A549 (cell line): ENCODE results near the gene NKRF. TPM values are rescaled to one million over a fixed set of nuclear protein-coding genes. Genes with fewer than 3 reads are reported as not detected.

Experiments used
- ATAC-seq, 2 experiments: fragments of 200-7000 bp in 1 of 2; fragments of >200 bp in 1 of 2; cut with Nextera tagmentation in 1 of 2; cut with Tn5 transposase in 1 of 2; 3 replicates each; pipeline versions ENCODE4 v1.8.0 to v1.9.1; 2018 to 2020; ENCODE audit warnings: mild to moderate bottlenecking in 1 of 2, moderate library complexity in 1 of 2
- CTCF ChIA-PET: fragments of 300-600 bp; sonication (Branson Sonifier 250); formaldehyde crosslinking; extraction: SDS; loops from one replicate; lab custom pipeline; 2021; ENCODE audit warnings: antibody characterized with exemption, inconsistent platforms; lab: Yijun Ruan, JAX
- POLR2A ChIA-PET: fragments of 350-600 bp; formaldehyde crosslinking; extraction: SDS; loops from one replicate; lab custom pipeline; 2021; ENCODE audit warnings: antibody characterized with exemption, inconsistent platforms; lab: Yijun Ruan, JAX
- DNase-seq, 2 experiments: peaks; one replicate each; pipeline versions ENCODE4 v3.0.0 to v3.0.0-alpha.2; 2011 to 2016; ENCODE audit warnings: low read depth in 1 of 2, low spot score in 1 of 2
- FAIRE-seq: peaks from 2 replicates; lab custom pipeline; 2011; peaks lifted over from hg19 to GRCh38; lab: Jason Lieb, UNC
- H3K27ac ChIP-seq, 2 experiments: fragments of >200 bp; sonication (Bioruptor Twin); formaldehyde crosslinking; 3 replicates each; pipeline ENCODE4 v1.5.1; 2016 to 2017
- H3K4me1 ChIP-seq: fragments of >200 bp; sonication (Bioruptor Twin); formaldehyde crosslinking; 3 replicates; pipeline ENCODE4 v1.6.1; 2016
- H3K4me2 ChIP-seq: fragments of >200 bp; sonication (Bioruptor Twin); formaldehyde crosslinking; 3 replicates; pipeline ENCODE4 v1.6.1; 2016
- H3K4me3 ChIP-seq: fragments of >200 bp; sonication (Bioruptor Twin); formaldehyde crosslinking; 3 replicates; pipeline ENCODE4 v1.5.1; 2016
- H3K9me3 ChIP-seq: fragments of >200 bp; sonication (Bioruptor Twin); formaldehyde crosslinking; 3 replicates; pipeline ENCODE4 v1.6.1; 2016
- BCL3 ChIP-seq: fragments of >200 bp; sonication (Bioruptor Twin); formaldehyde crosslinking; IDR thresholded peaks from 3 replicates; pipeline ENCODE4 v1.6.1; 2016
- CHD2 ChIP-seq: fragments of 150-350 bp; IDR thresholded peaks from 2 replicates; pipeline ENCODE4 v1.6.1; 2014; ENCODE audit warnings: low read length; ENCODE audit not compliant: partially characterized antibody
- E2F6 ChIP-seq: IDR thresholded peaks from 2 replicates; pipeline ENCODE4 v1.6.1; 2012; ENCODE audit warnings: low read depth, borderline replicate concordance
- FOXS1 ChIP-seq: fragments of 250-450 bp; sonication (Bioruptor Pico); IDR thresholded peaks from 2 replicates; pipeline ENCODE4 v1.5.0; 2020; ENCODE audit warnings: mild to moderate bottlenecking, moderate library complexity
- JUN ChIP-seq, 2 experiments: fragments of >200 bp; sonication (Bioruptor Twin); formaldehyde crosslinking; IDR thresholded peaks; 2 replicates in 1 of 2; 3 replicates in 1 of 2; pipeline ENCODE4 v1.6.1; 2016 to 2017
- KDM1A ChIP-seq: fragments of 200-600 bp; sonication (generic); IDR thresholded peaks from 2 replicates; pipeline ENCODE4 v1.6.1; 2016; ENCODE audit warnings: low read depth, mild to moderate bottlenecking
- KDM5A ChIP-seq: fragments of 200-600 bp; sonication (generic); IDR thresholded peaks from 2 replicates; pipeline ENCODE4 v1.6.1; 2016; ENCODE audit warnings: antibody characterized with exemption, mild to moderate bottlenecking
- MYC ChIP-seq: IDR thresholded peaks from 2 replicates; pipeline ENCODE4 v1.6.1; 2012; ENCODE audit warnings: mild to moderate bottlenecking, inconsistent platforms, low read length, improper control_type of control experiment, borderline replicate concordance
- NR3C1 ChIP-seq: fragments of >200 bp; sonication (Bioruptor Twin); formaldehyde crosslinking; IDR thresholded peaks from 3 replicates; pipeline ENCODE4 v1.6.1; 2017
- PHF8 ChIP-seq: fragments of 200-600 bp; sonication (generic); IDR thresholded peaks from 2 replicates; pipeline ENCODE4 v1.6.1; 2016; ENCODE audit warnings: low read depth, mild to moderate bottlenecking, antibody characterized with exemption, moderate library complexity, borderline replicate concordance
- POLR2A ChIP-seq: IDR thresholded peaks from 2 replicates; pipeline ENCODE4 v1.6.1; 2012; ENCODE audit warnings: mild to moderate bottlenecking, low read length
- REST ChIP-seq: fragments of 200-600 bp; sonication (generic); IDR thresholded peaks from 2 replicates; pipeline ENCODE4 v1.6.1; 2016; ENCODE audit warnings: antibody characterized with exemption, mild to moderate bottlenecking, moderate library complexity
- RFX5 ChIP-seq: fragments of 450-650 bp; IDR thresholded peaks from 2 replicates; pipeline ENCODE4 v1.7.1; 2014; ENCODE audit warnings: antibody characterized with exemption, mild to moderate bottlenecking, moderate library complexity
- ZFP36 ChIP-seq: fragments of 450-650 bp; IDR thresholded peaks from 2 replicates; pipeline ENCODE4 v1.6.1; 2014; ENCODE audit warnings: borderline replicate concordance; ENCODE audit not compliant: partially characterized antibody
- WGBS: methylation state at CpG from one replicate; pipeline ENCODE4 v1.1.6; 2017; ENCODE audit errors: missing lambda C conversion rate; 5-methylcytosine and 5-hydroxymethylcytosine counted together
- polyA minus RNA-seq: library from RNA; depleted of rRNA, polyadenylated mRNA; stranded (reverse); fragments of >200 nt; gene quantifications from 2 replicates; pipeline ENCODE4 v1.2.3, GENCODE V29; 2011; rRNA and poly(A)+ RNA removed
- polyA plus RNA-seq, 4 experiments: library from polyadenylated mRNA; depleted of rRNA in 3 of 4; stranded (reverse); fragments of >200 nt; fragmentation: RNase III in 1 of 4; extraction: RNeasy Plus Mini Kit Qiagen cat#74134 plus additional on column Dnase treatment in 1 of 4; gene quantifications; 2 replicates in 3 of 4; 3 replicates in 1 of 4; pipeline ENCODE4 v1.2.3, GENCODE V29; 2011 to 2017
- TF ChIP-seq, protein P1 (sequence below): IDR thresholded peaks from 2 replicates; pipeline ENCODE4 v1.6.1; 2012
- TF ChIP-seq, protein P2 (sequence below): fragments of 250-450 bp; sonication (Bioruptor Pico); IDR thresholded peaks from 2 replicates; pipeline ENCODE4 v1.5.0; 2020; ENCODE audit warnings: low read depth, mild to moderate bottlenecking, moderate library complexity
- TF ChIP-seq, protein P3 (sequence below): fragments of 250-450 bp; sonication (Bioruptor Pico); IDR thresholded peaks from 2 replicates; pipeline ENCODE4 v1.5.0; 2021; ENCODE audit warnings: mild to moderate bottlenecking, moderate library complexity, borderline replicate concordance

Gene NKRF
- 14.2 and 16.2 TPM in 2 replicates for polyA plus RNA-seq (2011; rRNA removed)
- 4.9 and 5.7 TPM in 2 replicates for polyA plus RNA-seq (2012; cell fraction: cytosol; rRNA removed)
- 6.3 and 8.9 TPM in 2 replicates for polyA plus RNA-seq (2012; cell fraction: nucleus; rRNA removed)
- 13.8 to 14.7 TPM (median 14.3 TPM) in 3 replicates for polyA plus RNA-seq (2017; fragmentation: RNase III; extraction: RNeasy Plus Mini Kit Qiagen cat#74134 plus additional on column Dnase treatment)
- polyA minus RNA-seq: 6.7 and 8.2 TPM in 2 replicates

DNA sequence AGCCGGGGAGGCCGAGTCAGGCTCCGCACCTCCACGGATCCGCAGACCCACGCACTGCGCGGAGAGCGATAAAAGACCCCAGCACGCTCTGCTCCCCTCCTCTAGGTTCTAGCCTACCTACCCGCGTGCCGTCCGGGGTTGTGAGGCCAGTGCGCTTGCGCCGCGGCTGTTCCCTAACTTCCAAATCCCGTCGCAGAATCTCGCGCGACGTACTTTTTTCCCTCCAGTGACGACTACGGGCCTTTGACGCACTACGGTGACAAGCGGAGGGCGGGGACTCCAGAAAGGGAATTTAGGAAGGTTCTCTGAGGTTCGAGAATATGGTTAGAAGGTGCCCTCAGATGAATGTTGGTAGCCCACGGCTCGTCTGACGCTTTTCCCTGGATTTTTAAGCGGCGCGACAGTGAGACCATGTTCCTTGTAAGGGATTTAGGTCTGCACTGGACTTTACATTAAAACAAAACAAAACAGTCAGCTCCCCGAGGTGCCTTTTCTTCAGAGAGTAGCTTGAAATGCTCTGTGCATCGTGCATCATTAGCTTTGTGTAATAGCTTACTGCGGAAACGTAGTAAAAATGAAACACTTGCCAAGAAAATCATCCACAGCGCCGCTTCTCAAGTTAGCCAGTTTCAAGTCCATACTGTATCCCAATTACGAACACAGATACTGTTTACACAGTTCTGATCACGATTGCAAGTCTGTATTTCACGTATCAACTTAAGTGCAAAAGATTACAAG, at the start of gene NKRF:
Gene NKRF (minus strand): TSS at position 145 of the 738 bp plus-strand sequence.
- peak within 1 kb of the TSS; percentile 95 for H3K4me3 ChIP-seq
- peak; percentile 83 to 94 for DNase-seq
- POLR2A ChIA-PET: interaction anchor here (0.6 to 2.3 kb wide), 5 partner anchors 32 to 185 kb away, joined by 3 to 17 read pairs (median 4); partner anchors contain the start of genes RPL39, SLC25A5, STEEP1 and UBE2A
- H3K9me3 ChIP-seq: no peaks in the 10 kb centered on the region
- peak; percentile 82 for TF ChIP-seq POLR2A
- TF ChIP-seq JUN (IDR thresholded peaks at IDR 0.05): peak; percentile 62 to 87; a peak in 4 of 5 replicates
- TF ChIP-seq CHD2: peak; percentile 94
- TF ChIP-seq, protein P1, sequence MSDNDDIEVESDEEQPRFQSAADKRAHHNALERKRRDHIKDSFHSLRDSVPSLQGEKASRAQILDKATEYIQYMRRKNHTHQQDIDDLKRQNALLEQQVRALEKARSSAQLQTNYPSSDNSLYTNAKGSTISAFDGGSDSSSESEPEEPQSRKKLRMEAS: peak; percentile 88
- peak; percentile 73; the same call in 1 of the 2 replicates for TF ChIP-seq MYC
- TF ChIP-seq KDM5A: no peak
- no peak for TF ChIP-seq KDM1A
- TF ChIP-seq BCL3: 0 out of 3 replicates have a peak, but pooled peaks have one; percentile 51
- TF ChIP-seq, protein P2, sequence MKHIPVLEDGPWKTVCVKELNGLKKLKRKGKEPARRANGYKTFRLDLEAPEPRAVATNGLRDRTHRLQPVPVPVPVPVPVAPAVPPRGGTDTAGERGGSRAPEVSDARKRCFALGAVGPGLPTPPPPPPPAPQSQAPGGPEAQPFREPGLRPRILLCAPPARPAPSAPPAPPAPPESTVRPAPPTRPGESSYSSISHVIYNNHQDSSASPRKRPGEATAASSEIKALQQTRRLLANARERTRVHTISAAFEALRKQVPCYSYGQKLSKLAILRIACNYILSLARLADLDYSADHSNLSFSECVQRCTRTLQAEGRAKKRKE (CRISPR knock-in tag): no peak
- TF ChIP-seq REST: peak; percentile 92
- no peak for TF ChIP-seq ZFP36
- no peak for TF ChIP-seq NR3C1
- peak; percentile 93 for TF ChIP-seq E2F6
- peak; percentile 79; the same call in 1 of the 2 replicates for TF ChIP-seq PHF8
- peak; percentile 67 for FAIRE-seq
- peak within 1 kb of the TSS; percentile 81 for H3K4me2 ChIP-seq
- CTCF ChIA-PET: interaction anchor here (1.1 to 1.4 kb wide), 4 partner anchors 23 to 124 kb away, joined by 3 to 5 read pairs (median 4); no protein-coding TSS in a partner anchor
- peak within 1 kb of the TSS; percentile 95 to 99 for H3K27ac ChIP-seq
- 8% methylated on average over 33 of the region's 46 CpGs for whole genome bisulfite sequencing
- peak; percentile 87 to 92 for ATAC-seq
- H3K4me1 ChIP-seq: peaks cover 7% of the 10 kb centered on the region; the same call in 2 of the 3 replicates

DNA sequence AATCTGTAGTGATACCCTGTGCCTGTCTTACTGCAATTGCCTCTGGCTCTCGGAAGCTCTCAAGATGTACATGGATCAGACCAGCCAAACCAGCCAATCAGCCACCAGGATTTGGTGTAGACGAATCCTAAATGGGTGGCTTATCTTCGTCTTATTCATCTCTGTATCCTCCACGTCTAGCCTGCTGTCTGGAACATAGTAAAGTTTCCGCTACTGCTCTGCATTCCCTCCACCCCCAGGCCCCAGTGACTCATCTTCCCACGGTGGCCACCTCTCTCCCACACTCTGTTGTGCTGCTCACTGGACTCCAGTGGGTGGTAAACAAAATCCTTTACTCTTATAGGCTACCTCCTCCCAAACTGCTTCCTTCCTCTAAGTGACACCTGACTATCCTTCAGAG, 48.9 kb upstream of the NKRF start:
- H3K4me2 ChIP-seq: no peak overlapping the region
- TF ChIP-seq, protein P3, sequence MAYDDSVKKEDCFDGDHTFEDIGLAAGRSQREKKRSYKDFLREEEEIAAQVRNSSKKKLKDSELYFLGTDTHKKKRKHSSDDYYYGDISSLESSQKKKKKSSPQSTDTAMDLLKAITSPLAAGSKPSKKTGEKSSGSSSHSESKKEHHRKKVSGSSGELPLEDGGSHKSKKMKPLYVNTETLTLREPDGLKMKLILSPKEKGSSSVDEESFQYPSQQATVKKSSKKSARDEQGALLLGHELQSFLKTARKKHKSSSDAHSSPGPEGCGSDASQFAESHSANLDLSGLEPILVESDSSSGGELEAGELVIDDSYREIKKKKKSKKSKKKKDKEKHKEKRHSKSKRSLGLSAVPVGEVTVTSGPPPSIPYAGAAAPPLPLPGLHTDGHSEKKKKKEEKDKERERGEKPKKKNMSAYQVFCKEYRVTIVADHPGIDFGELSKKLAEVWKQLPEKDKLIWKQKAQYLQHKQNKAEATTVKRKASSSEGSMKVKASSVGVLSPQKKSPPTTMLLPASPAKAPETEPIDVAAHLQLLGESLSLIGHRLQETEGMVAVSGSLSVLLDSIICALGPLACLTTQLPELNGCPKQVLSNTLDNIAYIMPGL (CRISPR knock-in tag): no peak
- no peak for TF ChIP-seq RFX5
- TF ChIP-seq FOXS1: no peak
- TF ChIP-seq, all 56 proteins: peak for 0
- WGBS: 65% methylated on average over 6 of the region's 6 CpGs
- ATAC-seq: peak in 1 of 2 experiments; percentile 38; a peak in 3 of 6 replicates
- no peak overlapping the region for H3K27ac ChIP-seq
- FAIRE-seq: no peak
- no peaks in the 10 kb centered on the region for H3K4me1 ChIP-seq
- H3K9me3 ChIP-seq: no peaks in the 10 kb centered on the region
- peak in 1 of 2 experiments; percentile 11 for DNase-seq
- CTCF ChIA-PET: interaction anchor here (0.7 to 2.0 kb wide), 3 partner anchors 12 to 45 kb away, joined by 3 to 6 read pairs (median 3); no protein-coding TSS in a partner anchor
- H3K4me3 ChIP-seq: no peak overlapping the region
- POLR2A ChIA-PET: no interaction called here
